Stimulated activated CD4-positive, alpha-beta T cell treated with anti-CD3 and anti-CD28 coated beads, Interleukin-15, amount 100 ng/mL, for 48 hours (primary cell): ENCODE data around the gene CCL26.

Experiments used
- DNase-seq, 2 donors: peaks; one replicate each; pipeline ENCODE4 v3.0.0-alpha.2; 2020; ENCODE audit warnings: low read depth in 2 of 2

Gene CCL26, protein sequence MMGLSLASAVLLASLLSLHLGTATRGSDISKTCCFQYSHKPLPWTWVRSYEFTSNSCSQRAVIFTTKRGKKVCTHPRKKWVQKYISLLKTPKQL

DNA sequence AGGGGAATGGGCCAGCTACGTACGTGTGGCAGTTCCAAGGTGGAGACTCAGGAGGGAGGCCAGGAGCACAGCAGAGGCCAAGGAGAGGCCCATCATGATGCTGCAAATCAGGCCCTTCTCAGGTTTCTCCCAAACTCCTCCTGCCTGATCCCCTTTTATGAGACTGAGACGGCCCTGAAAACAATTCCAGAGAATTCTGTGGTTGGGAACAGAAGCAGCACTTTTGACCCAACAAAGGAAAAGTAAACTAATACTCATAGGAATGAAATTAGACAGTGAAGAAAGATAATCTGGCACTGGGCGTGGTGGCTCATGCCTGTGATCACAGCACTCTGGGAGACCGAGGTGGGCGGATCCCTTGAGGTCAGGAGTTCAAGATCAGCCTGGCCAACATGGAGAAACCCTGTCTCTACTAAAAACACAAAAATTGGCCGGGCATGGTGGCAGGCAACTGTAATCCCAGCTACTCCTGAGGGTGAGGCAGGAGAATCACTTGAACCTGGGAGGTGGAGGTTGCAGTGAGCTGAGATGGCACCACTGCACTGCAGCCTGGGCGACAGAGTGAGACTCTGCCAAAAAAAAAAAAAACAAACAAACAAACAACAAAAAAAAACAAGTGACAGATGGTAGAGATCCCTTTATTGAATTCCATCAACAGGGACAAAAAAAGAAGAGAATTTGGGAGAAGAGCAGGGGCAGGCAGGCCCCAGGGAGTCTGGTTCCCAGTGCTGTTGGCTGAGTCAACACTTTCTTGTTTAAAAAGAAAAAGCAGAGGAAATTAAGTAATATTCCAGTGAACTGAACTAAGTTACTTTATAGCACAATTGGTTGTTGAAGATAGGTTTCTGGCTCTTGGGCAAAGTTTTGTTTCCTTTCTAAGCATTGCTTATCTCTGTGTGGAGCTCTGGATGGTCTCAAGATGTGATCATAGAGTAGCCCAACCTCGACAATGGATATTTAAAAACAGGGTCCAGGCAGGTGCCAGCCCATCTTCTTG lies at the start of gene CCL26:
TSS of gene CCL26 (minus strand) at position 131 of the 997 bp plus-strand sequence. CDS start at position 96, 35 bp downstream.
- DNase-seq: no peak

DNA sequence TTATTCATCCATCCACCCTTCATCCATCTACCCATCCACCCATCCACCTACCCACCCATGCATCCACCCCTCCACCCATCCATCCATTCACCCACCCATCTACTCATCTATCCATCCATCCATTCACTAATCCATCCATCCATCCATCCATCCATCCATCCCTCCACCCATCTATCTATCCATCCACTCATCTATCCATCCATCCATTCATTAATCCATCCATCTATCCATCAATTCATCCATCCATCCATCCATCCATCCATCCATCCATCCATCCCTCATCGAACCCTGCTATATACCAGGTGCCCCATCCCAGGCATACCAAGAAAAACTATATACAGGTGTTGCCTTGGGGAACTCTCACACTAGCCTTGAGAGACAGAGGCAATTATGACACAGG lies 48.7 kb upstream of the CCL26 start:
- no peak for DNase-seq

DNA sequence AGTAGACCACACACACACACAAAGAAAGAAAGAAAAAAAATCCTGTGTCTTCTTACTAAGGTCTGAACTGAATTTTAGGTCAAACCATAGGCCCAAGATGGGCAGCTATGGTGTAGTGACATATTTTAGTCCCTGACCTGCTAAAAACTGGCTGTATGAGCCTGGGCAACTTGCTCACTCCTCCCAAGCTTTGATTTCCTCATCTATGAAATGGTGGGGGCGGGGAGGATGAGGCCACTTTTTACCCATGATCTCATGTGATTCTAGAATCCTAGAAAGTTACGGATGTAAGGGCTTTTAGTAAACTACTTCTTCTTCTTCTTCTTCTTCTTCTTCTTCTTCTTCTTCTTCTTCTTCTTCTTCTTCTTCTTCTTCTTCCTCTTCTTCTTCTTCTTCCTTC lies 47.7 kb upstream of the CCL26 start:
- no peak for DNase-seq

DNA sequence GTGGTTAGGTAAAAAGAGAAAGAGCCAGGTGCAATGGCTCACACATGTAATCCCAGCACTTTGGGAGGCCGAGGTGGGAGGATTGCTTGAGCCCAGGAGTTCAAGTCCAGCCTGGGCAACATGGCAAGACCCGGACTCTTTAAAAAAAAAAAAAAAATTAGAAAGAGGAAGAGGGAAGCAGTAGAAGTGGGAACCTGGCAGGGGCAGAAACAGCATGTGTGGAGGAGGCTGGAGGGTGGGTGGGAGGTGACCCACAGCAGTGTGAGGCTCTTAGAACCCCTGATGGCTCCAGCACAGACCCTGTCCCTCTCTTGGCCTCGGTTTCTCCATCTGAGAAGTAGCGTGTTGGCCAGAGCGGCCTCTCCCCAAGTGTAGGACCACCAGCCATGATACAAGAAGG lies 46.5 kb upstream of the CCL26 start:
- no peak for DNase-seq

DNA sequence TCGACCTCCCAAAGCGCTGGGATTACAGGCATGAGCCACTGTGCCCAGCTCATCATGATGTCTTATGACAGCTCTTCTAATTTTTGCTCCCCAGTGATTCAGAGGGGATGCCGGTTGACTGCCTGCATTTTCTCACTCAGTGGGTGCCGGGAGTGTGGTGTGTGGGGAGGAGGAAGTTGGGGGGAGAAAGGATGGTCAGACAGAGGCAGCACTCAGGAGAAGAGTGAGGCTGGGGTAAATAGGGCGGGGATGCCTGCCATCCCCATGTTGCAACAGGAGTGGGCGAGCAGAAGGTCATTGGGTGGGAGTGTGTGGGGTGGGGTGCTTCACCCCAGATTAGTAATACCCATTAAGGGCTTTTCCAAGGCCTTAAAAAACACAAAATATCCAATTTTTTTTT lies 45.1 kb upstream of the CCL26 start:
- DNase-seq: no peak

DNA sequence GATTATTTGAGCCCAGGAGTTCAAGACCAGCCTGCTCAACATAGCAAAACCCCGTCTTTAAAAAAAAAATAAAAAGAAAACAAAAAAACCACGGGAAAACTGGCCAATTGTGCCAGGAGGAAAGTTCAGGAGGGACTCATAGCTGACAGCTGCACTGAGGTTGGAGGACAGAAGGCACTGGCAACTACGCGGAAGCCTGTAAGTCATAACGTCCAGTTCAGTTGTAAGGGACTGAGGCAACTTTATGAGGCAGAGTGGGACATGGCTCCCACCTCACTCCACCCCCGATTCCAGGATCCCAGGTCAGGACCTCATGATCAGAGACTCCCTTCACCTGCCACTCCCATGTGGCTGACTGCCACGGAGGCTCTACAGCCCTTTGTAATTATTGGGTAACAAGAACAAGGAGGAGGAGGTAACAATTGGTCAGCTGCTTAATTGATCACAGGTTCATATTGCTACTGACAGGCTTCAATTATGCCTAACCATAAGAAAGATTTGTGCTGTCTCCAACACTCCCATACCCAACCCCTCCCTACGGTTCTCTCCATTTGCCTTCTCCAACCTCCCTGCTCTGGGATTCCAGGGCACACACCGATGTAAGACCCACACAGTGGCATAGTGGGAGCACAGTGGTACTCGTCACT lies 43.5 kb upstream of the CCL26 start:
- no peak for DNase-seq

DNA sequence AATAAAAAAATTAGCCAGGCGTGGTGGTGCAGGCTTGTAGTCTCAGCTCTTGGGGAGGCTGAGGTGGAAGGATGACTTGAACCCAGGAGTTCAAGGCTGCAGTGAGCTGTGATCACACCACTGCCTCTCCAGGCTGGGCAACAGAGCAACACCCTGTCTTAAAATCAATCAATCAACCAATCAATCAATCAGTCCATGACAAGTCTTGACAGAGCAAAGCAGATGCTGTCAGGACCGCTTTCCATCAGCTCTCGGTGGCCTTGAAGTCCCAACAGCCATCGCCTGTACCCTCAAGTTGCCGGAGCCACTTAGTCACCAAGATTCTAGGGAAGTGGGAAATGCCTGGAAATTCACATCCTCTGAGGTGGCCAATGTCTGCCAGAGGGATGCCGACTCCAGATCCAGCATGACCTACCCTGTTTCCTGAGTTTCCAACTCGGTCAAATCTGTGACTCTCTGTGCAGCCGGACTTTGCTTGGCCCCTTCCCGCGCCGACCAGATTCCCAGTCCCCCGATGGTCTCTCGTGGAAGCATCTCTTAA lies 42.5 kb upstream of the CCL26 start:
- DNase-seq: no peak

DNA sequence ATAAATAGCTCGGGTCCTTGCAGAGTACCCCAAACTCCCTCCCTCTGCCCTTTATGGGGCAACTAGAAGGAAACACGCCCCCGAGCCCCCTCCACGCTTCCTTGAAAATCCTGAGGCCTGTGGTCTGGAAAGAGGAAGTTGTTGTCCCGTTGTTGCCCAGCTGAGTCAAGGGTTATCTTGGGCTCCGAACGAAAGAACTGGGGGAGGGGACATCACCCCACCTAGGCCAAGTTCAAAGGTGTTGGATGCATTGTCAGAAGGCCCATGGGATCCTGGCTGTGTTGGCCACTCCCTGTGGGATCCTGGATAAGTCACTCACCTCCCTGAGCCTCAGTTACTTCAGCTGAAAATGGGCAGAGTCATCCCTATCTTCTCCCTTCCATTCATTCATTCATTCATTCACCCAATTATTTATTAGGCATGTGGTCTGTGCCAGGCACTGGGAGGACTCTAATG lies 41.8 kb upstream of the CCL26 start, which contains the start of gene CCL24:
TSS of gene CCL24 (minus strand) at position 26 of the 456 bp plus-strand sequence. CDS start 91 bp downstream, outside the sequence.
- no peak for DNase-seq

DNA sequence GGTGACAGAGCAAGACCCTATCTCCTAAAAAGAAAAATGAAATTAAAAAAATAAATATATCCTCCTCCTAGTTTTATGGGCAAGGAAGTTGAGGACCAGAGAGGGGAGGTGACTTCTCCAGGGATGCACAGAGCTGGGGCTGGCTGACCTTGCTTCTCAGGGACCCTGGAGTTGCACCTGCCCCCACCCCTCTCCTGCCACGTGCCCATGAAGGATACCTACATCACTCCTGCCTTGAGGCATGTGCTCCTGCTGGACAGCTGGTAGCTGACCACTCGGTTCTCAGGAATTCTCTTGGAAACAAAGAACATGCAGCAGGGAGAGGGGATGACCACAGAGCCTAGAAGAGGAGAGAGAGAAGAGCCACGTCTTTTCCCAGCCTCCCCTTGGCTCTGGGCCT lies 41.1 kb upstream of the CCL26 start:
- no peak for DNase-seq

DNA sequence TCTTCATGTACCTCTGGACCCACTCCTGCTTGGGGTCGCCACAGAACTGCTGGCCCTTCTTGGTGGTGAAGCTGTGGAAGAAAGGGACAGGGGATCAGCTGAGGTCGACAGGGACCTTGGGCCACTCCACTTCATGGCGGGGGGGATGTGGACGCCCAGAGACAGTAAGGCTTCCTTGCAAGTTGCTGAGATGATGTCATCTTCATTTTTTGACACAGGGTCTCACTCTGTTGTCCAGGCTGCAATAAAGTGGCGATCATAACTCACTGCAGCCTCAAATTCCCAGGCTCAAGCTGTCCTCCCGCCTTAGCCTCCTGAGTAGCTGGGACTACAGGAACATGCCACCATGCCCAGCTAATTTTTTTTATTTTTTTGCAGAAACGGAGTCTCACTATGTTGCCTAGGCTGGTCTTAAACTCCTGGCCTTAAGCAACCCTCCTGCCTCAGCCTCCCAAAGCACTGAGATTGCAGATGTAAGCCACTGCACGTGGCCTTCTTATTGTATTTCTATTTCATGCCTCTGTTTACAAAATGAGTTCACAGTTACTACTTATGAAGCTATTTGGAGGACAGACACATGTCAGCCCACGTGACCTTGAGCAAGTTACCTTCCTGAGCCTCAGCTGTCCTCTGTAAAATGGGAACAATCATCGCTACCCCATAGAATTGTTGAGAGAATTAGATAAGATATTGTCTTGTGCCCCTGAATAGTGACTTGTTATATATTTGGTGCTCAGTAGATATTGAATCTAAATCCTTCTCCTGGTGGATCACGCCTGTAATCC lies 40.1 kb upstream of the CCL26 start:
- DNase-seq: no peak

DNA sequence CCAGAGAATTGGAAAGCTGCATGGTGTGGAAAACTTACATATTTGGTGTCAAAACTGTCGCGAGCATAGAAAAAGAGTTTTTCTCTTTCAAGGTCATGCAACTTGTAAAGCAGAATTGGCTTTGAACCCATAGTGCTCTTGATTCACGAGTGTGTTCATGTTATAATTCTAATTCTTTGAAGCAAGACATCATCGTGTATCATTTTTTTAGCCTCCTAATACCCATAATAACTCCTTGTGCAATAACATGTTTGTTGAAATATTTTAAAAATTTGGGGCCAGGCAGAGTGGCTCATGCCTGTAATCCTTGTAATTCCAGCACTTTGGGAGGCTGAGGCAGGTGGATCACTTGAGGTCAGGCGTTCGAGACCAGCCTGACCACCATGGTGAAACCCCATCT lies 37.4 kb upstream of the CCL26 start:
- no peak for DNase-seq

DNA sequence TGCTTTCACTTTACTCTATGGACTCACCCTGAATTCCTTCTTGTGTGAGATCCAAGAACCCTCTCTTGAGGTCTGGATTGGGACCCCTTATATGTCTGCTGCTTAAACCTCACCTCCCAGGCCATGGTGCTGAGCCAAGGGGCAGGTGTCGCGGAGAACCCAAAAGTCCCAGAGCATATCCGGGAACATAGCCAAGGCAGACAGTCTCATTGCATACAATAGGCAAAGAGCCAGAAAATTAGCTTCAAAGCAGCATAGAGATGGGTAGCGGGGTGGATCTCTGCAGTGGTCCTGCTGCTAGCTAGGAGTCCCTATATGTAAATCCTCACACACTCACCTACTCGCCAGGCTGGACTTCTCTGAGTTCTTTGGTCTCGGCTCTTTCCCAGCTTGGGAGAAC lies 36.1 kb upstream of the CCL26 start:
- DNase-seq: no peak

DNA sequence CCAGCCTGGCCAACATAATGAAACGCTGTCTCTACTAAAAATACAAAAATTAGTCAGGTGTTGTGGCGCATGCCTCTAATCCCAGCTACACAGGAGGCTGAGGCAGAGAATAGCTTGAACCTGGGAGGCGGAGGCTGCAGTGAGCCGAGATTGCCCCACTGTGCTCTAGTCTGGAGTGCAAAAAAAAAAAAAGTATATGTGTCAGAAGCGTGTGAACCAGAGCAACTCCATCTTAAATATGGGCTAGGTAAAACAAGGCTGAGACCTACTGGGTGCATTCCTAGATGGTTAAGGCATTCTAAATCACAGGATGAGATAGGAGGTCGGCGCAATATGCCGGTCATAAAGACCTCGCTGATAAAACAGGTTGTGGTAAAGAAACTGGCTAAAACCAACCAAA lies 35.4 kb upstream of the CCL26 start:
- no peak for DNase-seq

DNA sequence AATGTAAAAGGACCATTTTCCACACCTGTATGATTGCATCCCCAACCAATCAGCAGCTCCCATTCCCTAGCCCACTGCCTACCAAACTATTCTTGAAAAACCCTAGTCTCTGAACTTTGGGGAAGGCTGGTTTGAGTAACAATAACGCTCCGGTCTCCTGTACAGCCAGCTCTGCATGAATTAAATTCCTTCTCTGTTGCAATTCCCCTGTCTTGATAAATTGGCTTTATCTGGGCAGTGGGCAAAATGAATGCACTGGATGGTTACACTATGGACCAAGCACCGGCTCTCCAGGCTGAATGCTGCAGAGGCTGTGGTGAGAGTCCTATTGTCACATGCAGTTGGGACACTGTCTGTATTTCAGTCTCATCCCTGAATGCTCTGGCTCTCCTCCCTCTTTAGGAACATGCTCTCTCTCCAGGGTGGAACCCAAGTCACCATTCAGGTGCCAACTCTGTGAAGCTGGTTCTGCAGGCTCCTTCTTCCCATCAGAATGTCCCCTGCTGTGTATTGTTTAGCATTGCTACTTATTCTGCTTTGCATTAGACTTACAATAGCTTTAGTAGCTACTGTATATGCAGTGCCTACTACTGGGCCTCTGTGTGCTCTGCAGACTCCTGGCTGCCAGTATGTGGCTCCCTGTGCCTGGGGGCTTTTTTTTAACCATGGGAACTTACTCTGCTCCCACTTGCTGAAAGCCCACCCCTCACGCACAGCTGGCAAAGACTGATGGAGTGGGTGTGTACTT lies 34.7 kb upstream of the CCL26 start:
- no peak for DNase-seq

DNA sequence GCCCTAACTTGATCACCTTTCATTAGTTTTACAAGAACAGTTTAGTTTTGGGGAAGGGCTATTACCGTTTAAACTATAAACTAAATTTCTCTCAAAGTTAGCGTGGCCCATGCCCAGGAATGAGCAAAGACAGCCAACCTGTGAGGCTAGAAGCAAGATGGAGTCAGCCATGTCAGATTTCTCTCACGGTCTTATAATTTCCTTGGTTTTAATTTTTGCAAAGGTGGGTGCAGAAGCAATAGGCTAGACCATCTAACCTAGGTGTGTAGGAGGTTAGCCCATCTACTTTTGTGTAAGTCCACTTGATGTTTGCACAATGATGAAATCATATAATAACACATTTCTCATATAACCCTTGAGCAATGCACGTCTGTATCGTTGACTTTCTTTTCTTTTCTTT lies 32.7 kb upstream of the CCL26 start:
- no peak for DNase-seq

DNA sequence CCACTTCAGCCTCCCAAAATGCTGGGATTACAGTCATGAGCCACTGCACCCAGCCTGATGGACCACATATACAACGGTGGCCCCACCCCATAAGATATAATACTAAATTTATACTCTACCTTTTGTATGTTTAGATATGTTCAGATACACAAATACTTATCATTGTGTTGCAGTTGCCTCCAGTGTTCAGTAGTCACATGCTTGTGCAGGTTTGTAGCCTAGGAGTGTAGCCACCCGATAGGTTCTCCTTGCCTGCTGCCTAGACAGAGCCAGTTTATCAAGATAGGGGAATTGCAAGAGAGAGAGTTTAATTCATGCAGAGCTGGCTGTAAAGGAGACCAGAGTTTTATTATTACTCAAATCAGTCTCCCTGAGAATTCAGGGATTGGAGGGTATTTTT lies 32.0 kb upstream of the CCL26 start:
- DNase-seq: no peak

DNA sequence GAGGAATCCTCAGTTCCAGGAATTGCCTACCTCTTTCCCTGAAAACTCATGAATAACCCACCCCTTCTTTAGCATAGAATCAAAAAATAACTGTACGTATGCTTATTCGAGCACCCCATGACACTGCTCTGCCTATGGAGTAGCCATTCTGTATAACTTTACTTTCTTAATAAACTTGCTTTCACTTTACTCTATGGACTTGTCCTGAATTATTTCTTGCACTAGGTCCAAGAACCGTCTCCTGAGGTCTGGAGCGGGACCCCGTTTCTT lies 30.5 kb upstream of the CCL26 start:
- DNase-seq: no peak

DNA sequence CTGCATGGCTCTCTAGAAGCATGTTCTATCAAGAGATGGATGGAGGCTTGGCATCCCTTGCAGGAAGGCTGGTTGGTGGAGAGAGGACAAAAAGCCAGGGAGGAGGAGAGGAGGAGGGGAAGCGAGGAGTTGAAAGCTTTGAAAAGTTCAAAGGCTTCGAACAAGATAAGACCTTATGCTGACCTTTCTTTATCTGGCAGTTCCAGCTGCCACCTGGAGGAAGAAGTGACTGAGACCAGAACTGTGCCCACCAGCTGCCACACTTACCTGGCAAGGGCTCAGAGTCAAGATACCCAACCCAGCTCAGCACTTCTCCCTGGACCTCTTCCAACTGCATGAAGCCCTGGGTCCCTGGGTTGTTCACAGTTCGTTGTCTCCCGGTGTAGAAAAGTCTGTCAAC lies 26.8 kb upstream of the CCL26 start:
- no peak for DNase-seq

DNA sequence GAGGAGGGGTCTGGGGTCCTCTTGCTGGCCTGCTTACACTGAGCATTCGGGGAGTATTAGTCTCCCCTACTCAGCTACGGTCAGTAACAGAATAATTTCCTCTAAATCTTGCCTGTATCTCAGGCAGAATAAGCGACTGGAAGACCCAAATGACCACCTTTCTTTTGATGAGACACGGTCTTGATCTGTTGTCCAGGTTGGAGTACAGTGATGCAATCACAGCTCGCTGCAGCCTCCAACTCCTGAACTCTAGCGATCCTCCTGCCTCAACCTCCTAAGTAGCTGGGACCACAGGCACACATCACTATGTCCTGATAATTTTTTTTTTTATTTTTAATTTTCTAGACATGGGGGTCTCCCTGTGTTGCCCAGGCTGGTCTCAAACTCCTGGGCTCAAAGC lies 24.4 kb upstream of the CCL26 start:
- DNase-seq: no peak

DNA sequence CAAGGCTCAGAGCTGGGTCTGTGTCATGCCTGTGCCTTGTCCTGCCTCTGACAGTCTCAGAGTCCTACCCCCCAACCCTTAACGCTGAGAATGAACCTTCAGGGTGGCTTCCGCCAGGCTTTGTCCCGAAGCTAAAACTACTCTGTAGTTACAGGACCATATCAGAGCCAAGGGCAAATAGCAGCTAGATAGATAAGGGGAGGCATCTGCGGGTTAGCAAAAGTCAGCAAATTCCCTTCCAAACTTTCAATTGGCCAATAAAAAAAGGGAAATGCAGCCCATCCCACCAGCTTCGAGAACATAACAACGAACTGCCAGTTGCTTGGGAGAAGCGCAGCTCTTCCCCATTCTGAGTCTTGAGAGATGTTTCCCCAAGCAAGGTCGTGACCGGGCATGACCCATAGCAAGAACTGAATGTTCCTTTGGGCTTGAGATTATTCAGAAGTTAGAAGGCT lies 23.8 kb upstream of the CCL26 start:
- no peak for DNase-seq

DNA sequence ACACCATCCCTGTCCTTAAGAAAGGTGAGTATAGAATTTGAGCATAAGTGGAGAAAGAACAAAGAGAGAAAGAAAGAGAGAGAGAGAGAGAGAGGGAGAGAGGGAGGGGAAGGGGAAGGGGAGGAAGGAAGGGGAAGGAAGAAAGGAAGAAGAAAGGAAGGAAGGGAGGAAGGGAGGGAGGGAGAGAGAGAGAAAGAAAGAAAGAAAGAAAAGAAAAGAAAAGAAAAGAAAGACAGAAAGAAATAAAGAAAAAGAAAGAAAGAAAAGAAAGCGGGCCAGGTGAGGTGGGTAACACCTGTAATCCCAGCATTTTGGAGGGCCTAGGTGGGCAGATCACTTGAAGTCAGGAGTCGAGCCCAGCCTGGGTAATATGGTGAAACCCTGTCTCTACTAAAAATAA lies 21.7 kb upstream of the CCL26 start:
- DNase-seq: no peak
